Stomach (tissue), 4 donors: ENCODE results near the gene F11.

Experiments
- EP300 ChIP-seq: sonication (generic); formaldehyde crosslinking; IDR thresholded peaks from one replicate; pipeline ENCODE4 v1.6.1; 2017; ENCODE audit warnings: antibody characterized with exemption
- POLR2A ChIP-seq, 4 donors: fragments of 450-650 bp; IDR thresholded peaks; one replicate each; pipeline ENCODE4 v1.6.1; 2016; ENCODE audit warnings: antibody characterized with exemption in 4 of 4, control low read depth in 2 of 4, mild to moderate bottlenecking in 1 of 4, moderate library complexity in 1 of 4
- POLR2AphosphoS5 ChIP-seq, 3 donors: sonication (generic); formaldehyde crosslinking; IDR thresholded peaks; one replicate each; pipeline ENCODE4 v1.6.1; 2016; ENCODE audit warnings: antibody characterized with exemption in 3 of 3
- TF ChIP-seq, protein P1 (sequence below), 7 experiments: fragments of 450-650 bp in 4 of 7; fragments of 200-600 bp in 3 of 7; sonication (generic) in 3 of 7; IDR thresholded peaks; one replicate each; pipeline ENCODE4 v1.5.1; 2016 to 2019; ENCODE audit warnings: antibody characterized with exemption in 7 of 7, control low read depth in 2 of 7, mild to moderate bottlenecking in 1 of 7

DNA sequence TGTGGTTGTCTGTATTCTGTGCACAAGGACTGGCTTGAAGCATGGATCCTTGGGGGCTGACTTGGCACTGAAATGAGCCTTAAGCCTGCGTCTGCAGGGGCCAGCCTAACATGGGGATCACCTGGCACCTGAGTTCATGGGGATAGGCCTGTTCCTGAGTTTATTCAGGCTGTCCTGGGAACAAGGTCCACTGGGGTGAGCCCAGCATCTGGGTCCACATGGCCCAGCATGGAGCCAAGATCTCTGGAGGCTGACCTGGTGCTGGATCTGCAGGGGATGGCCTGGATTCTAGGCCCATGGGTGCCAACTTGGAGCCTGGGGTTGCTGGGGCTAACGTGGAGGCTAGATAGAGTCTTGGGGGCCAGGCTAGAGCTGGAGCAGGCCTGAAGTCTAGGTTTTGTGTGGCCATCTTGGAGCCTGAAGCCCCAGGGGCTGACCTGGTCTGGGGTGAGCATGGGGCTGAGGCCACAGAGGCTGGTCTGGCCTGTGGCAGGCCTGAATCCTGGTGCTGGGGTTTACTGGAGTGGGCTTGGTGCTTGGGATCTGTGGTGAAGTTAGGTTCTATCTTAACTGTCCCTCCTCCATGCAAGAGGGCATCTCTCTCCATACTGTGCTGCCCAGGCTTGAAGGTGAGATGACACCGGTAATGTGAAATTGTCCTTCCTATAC, 39.3 kb upstream of the F11 start:
- TF ChIP-seq, protein P1, sequence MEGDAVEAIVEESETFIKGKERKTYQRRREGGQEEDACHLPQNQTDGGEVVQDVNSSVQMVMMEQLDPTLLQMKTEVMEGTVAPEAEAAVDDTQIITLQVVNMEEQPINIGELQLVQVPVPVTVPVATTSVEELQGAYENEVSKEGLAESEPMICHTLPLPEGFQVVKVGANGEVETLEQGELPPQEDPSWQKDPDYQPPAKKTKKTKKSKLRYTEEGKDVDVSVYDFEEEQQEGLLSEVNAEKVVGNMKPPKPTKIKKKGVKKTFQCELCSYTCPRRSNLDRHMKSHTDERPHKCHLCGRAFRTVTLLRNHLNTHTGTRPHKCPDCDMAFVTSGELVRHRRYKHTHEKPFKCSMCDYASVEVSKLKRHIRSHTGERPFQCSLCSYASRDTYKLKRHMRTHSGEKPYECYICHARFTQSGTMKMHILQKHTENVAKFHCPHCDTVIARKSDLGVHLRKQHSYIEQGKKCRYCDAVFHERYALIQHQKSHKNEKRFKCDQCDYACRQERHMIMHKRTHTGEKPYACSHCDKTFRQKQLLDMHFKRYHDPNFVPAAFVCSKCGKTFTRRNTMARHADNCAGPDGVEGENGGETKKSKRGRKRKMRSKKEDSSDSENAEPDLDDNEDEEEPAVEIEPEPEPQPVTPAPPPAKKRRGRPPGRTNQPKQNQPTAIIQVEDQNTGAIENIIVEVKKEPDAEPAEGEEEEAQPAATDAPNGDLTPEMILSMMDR (IDR thresholded peaks at IDR 0.05) = no peak
- TF ChIP-seq POLR2AphosphoS5 (IDR thresholded peaks at IDR 0.05) (no peak), POLR2A (IDR thresholded peaks at IDR 0.05) (no peak), EP300 (no peak)
